ENCODE results near the gene CHST1.

Gene CHST1

DNA sequence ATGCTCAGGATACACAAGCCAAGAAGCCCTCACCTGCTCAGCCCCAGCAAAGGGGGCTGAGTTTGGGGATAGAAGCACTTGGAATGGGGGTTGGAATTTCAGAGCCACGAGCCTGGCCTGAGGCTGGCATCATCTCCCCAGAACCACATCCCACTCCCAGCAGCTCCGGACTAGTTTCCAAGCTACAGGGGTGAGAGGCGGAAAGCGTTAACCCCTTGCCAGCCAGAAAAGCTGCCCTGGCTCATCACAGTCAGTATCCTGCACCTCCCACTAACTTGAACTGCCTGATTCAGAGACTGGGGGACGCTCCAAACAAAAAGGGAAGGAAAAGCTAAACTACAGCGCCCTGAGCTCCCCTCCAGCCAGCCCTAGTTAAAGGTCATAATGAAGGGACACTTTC, 19.0 kb upstream of the CHST1 start:
- DNase-seq (ENCODE audit: low spot score in 2 of 2), result no peak
- ATAC-seq (replicated peaks; ENCODE audit: extremely low read depth, poor library complexity, severe bottlenecking), result no peak
- Mint-ChIP-seq H3K27ac (ENCODE audit: low read depth) (no peak overlapping the region), H3K4me3 (no peak overlapping the region), H3K4me1 (no peaks in the 10 kb centered on the region), H3K9me3 (no peaks in the 10 kb centered on the region), H3K36me3 (ENCODE audit: insufficient read depth) (no peaks in the 10 kb centered on the region), H3K27me3 (peaks cover 33% of the 10 kb centered on the region)

DNA sequence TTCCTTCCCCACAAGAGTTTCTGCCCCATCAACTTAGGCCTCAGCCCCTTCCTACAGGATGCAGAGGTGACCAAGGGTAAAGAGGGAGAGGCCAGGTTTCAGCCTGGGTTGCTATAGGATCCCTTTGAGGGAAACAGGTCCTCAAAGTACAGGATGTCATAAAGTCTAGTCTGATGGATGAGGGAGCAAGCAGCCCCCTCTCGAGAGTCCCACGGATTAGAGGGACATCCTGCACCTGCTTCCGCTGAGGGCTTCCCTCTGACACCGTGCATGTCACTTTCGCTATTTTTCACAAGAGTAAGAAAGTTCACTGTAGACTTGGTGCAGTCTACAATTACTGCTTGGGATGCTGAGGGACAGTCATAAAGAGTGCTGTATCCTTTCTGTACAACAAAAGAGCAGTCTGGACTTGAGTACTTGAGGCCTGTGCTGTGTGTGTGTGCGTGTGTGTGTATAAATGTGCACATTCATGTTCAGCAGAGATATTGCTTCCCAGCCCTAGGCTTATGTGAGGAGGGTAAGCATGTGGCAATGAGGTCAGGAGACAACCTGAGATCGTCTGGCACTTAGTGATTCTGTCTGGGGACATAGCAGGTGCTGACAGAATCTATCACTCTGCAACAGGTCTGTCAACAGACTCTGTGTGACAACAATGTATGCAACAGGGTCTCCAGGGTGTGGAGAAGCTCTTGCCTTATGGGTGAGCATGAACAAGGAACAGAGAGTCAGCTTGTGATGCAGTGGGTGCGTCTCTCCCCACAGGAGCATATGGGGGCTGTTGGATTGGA, 18.0 kb upstream of the CHST1 start:
- Mint-ChIP-seq H3K36me3 (ENCODE audit: insufficient read depth) (no peaks in the 10 kb centered on the region), H3K27me3 (peaks cover 33% of the 10 kb centered on the region), H3K4me3 (no peak overlapping the region), H3K9me3 (no peaks in the 10 kb centered on the region), H3K27ac (ENCODE audit: low read depth) (no peak overlapping the region), H3K4me1 (no peaks in the 10 kb centered on the region)
- DNase-seq (ENCODE audit: low spot score in 2 of 2), result no peak
- no peak for ATAC-seq (replicated peaks; ENCODE audit: extremely low read depth, poor library complexity, severe bottlenecking)

DNA sequence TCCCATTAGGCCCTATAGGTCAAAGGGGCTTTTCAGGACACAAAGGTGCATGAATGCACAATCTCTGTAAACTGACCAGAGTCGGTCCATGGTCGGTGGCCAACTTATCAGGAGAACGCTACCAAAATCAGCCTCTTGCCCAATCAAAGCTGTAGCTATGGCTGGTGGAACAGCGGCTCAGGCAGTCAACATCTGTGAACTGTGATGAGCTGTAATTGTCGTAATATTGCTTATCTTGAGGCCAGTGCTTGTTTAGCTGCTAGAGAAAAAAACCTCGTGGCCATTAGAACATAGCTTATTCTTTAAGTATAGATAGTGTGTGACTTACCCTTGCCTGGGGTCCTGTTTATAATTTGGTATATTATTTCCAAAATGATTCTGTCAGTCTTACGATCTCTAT, 14.4 kb upstream of the CHST1 start:
- DNase-seq (ENCODE audit: low spot score in 2 of 2) (no peak), ATAC-seq (replicated peaks; ENCODE audit: extremely low read depth, poor library complexity, severe bottlenecking) (no peak)
- H3K36me3 Mint-ChIP-seq (ENCODE audit: insufficient read depth), result no peaks in the 10 kb centered on the region
- no peaks in the 10 kb centered on the region for H3K9me3 Mint-ChIP-seq
- no peak overlapping the region for H3K27ac Mint-ChIP-seq (ENCODE audit: low read depth)
- H3K4me1 Mint-ChIP-seq, result no peaks in the 10 kb centered on the region
- no peak overlapping the region for H3K4me3 Mint-ChIP-seq
- H3K27me3 Mint-ChIP-seq, result peaks cover 12% of the 10 kb centered on the region

DNA sequence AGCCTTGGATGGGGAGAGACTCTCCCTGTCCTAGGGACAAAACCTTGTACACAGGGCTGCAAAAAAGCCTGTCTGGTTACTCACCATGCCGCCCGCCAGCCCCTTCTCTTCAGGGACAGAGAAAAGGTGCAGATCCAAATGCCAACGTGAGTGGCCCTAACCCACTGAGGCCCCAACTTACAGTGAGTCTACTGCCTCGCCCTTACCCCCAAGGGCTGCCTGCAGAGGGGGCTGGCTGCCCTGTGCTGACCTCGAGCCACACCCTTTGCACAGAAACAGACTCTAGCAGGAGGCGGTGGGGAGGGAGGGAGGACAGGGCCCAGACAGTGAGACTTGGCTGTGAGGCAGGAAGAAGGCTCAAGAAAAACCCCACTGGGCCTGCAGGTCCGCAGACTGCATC, 13.6 kb upstream of the CHST1 start:
- Mint-ChIP-seq H3K36me3 (ENCODE audit: insufficient read depth) (no peaks in the 10 kb centered on the region), H3K4me1 (no peaks in the 10 kb centered on the region), H3K27me3 (peaks cover 3% of the 10 kb centered on the region), H3K27ac (ENCODE audit: low read depth) (no peak overlapping the region), H3K9me3 (no peaks in the 10 kb centered on the region), H3K4me3 (no peak overlapping the region)
- no peak for ATAC-seq (replicated peaks; ENCODE audit: extremely low read depth, poor library complexity, severe bottlenecking)
- DNase-seq (ENCODE audit: low spot score in 2 of 2), result no peak

DNA sequence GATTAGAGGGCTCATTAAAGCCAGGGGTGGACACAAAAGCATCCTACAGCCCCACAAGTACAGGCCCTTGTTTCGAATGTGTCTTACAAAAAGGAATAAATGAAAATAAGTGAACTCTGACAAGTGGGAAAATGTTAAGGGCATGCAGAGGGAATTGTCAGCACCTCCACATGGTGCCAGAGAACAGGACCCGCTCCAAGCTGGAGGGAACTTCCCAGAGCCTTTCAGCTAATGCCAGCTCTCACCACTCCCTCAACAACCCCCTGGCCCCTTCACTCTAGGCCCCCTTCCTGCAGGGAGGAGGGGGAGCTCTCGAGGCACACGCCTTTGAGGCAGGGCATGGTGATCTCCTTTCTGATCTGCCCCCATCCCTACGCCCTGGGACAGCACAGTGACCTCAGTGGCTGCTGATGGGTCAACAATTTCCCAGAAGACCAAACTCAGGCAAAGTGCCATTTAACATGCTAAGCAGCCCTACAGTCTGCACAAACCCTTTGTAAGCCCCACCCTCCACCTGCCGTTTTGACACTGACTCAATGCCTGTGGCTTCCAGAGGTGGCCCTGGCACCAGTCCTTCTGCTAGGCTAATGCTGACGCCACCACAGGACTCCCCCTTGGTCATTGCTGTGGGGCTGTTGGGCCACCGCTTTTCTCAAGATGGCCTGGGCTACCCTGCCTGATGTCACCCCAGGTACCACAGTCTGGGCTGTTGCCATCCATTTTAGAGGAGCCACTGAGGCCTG, 12.5 kb upstream of the CHST1 start:
- ATAC-seq (replicated peaks; ENCODE audit: extremely low read depth, poor library complexity, severe bottlenecking), result no peak

DNA sequence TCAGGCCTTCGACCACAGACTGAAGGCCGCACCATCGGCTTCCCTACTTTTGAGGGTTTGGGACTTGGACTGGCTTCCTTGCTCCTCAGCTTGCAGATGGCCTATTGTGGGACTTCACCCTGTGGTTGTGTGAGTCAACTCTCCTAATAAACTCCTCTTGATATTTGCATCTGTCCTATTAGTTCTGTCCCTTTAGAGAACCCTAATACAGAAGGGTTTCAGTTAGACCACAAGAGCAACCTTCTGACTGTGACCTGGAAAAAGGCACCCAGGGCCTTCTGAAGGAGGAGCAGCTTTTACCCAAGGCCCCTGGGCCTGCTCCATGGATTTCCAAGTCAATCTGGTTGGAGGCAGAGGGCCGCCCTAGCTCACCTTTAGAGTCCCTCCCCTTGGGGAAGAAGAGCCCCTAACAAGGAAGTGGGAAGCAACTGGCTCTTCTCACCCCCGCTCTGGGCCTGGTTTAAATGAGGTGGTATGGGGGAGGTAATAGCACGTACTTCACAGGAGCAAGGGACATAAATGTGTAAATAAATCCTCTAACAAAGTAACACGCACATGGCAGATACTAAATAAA, 11.2 kb upstream of the CHST1 start:
- ATAC-seq (replicated peaks; ENCODE audit: extremely low read depth, poor library complexity, severe bottlenecking) (no peak), DNase-seq (ENCODE audit: low spot score in 2 of 2) (no peak)
- H3K27me3 Mint-ChIP-seq, result peaks cover 5% of the 10 kb centered on the region
- no peaks in the 10 kb centered on the region for H3K4me1 Mint-ChIP-seq
- H3K36me3 Mint-ChIP-seq (ENCODE audit: insufficient read depth), result no peaks in the 10 kb centered on the region
- H3K27ac Mint-ChIP-seq (ENCODE audit: low read depth), result no peak overlapping the region
- H3K9me3 Mint-ChIP-seq, result no peaks in the 10 kb centered on the region
- H3K4me3 Mint-ChIP-seq, result no peak overlapping the region

More for the DNA sequence above, 12.5 kb upstream of the CHST1 start:
- no peak overlapping the region for H3K4me3 Mint-ChIP-seq
- no peaks in the 10 kb centered on the region for H3K4me1 Mint-ChIP-seq
- H3K36me3 Mint-ChIP-seq (ENCODE audit: insufficient read depth), result no peaks in the 10 kb centered on the region
- no peaks in the 10 kb centered on the region for H3K27me3 Mint-ChIP-seq
- no peak for DNase-seq (ENCODE audit: low spot score in 2 of 2)
- no peak overlapping the region for H3K27ac Mint-ChIP-seq (ENCODE audit: low read depth)
- no peaks in the 10 kb centered on the region for H3K9me3 Mint-ChIP-seq

DNA sequence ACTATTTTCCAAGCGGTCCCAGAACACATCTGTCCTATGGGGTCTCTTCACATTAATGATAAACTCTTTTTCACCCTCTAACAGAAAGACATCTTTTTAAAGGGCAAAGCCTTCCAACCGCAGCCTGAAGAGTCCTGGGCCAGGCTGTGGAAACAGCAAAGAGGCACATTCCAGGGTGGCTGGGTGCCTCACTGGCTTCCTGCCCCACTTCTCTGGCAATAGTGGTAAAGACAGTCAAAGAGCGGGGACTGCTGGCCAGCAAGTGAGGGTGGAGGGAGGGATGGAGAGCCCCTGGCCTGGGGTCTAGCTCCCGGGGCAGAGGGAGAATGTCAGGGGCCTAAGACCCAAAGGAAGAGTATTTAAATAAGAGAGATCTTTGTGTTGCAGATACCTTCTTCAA, 10.2 kb upstream of the CHST1 start:
- no peak overlapping the region for H3K4me3 Mint-ChIP-seq
- no peak overlapping the region for H3K27ac Mint-ChIP-seq (ENCODE audit: low read depth)
- ATAC-seq (replicated peaks; ENCODE audit: extremely low read depth, poor library complexity, severe bottlenecking) (no peak), DNase-seq (ENCODE audit: low spot score in 2 of 2) (no peak)
- H3K36me3 Mint-ChIP-seq (ENCODE audit: insufficient read depth), result no peaks in the 10 kb centered on the region
- no peaks in the 10 kb centered on the region for H3K9me3 Mint-ChIP-seq
- H3K4me1 Mint-ChIP-seq, result no peaks in the 10 kb centered on the region
- H3K27me3 Mint-ChIP-seq, result peaks cover 14% of the 10 kb centered on the region

DNA sequence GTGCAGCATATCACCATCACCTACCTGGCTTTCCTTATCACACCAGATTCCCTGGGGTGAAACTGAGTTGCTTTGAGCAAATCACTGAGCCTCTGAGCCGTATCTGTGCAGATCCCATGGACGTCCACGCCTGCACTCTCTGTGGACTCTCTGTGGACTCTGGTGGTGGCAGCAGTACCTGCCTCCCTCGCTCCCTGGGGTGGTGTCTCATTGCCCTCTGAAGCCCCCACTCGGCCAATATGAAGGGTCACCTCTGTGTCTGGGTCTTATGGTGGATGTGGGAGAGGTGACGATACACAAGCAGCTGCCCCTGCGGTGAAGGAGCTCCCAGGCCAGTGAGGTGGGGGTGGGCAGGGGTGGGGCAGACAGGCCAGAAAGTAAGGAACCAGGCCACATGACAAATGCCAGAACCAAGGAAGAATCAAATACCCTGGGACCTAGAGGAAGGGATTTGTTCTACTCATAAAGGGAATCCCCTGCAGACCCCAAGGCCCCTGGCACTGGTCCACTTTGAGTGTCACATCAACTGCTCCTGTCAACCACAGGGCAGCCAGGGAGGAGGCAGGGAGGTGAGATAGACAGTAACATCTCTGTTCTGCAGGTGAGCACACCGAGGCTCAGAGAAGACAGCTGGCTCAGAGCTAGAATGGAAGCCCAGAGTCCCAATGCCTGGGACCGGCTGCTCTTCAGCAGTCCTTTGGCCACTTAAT, 9.2 kb upstream of the CHST1 start:
- H3K4me3 Mint-ChIP-seq, result no peak overlapping the region
- no peaks in the 10 kb centered on the region for H3K9me3 Mint-ChIP-seq
- H3K4me1 Mint-ChIP-seq, result no peaks in the 10 kb centered on the region
- no peak for ATAC-seq (replicated peaks; ENCODE audit: extremely low read depth, poor library complexity, severe bottlenecking)
- DNase-seq (ENCODE audit: low spot score in 2 of 2), result no peak
- peaks cover 24% of the 10 kb centered on the region for H3K27me3 Mint-ChIP-seq
- H3K27ac Mint-ChIP-seq (ENCODE audit: low read depth), result no peak overlapping the region
- no peaks in the 10 kb centered on the region for H3K36me3 Mint-ChIP-seq (ENCODE audit: insufficient read depth)

DNA sequence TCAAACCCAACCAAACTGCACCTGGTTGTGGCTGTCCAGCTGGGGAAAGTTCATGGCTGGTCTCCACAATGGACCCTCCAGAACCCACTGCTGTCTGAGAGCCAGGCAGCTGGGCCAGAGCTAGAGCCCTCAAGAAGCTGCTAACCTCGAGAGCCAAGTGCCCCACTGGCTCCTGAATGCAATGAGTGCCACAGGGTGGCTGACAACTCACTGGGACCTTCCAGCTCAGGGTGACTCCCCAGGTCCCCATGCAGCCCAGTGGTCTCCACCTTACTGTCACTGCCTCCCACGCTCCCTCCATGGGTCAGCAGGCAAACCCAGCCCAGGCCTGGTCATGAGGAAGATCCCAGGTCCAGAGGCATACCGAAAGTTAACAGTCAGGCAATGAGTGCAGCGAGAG, 8.0 kb upstream of the CHST1 start:
- Mint-ChIP-seq H3K4me1 (no peaks in the 10 kb centered on the region), H3K27me3 (peaks cover 36% of the 10 kb centered on the region), H3K9me3 (no peaks in the 10 kb centered on the region), H3K36me3 (ENCODE audit: insufficient read depth) (no peaks in the 10 kb centered on the region), H3K27ac (ENCODE audit: low read depth) (no peak overlapping the region), H3K4me3 (no peak overlapping the region)
- no peak for DNase-seq (ENCODE audit: low spot score in 2 of 2)
- no peak for ATAC-seq (replicated peaks; ENCODE audit: extremely low read depth, poor library complexity, severe bottlenecking)

DNA sequence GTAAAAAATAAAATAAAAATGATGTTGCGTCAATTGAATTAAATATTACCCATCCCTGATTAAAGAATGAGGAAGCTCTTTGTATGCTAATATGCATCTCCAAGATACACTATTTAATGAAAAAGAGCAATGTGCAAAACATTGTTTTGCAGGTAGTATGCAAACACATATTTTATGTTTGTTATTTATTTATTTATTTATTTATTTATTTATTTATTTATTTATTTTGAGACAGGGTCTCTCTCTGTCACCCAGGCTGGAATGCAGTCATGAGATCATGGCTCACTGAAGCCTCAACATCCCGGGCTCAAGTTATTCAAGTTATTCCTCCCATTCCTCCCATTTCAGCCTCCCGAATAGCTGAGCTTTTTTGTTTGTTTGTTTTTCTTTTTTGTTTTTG, 7.2 kb upstream of the CHST1 start:
- no peak for DNase-seq (ENCODE audit: low spot score in 2 of 2)
- Mint-ChIP-seq H3K4me3 (no peak overlapping the region), H3K27me3 (peaks cover 45% of the 10 kb centered on the region), H3K9me3 (no peaks in the 10 kb centered on the region), H3K36me3 (ENCODE audit: insufficient read depth) (no peaks in the 10 kb centered on the region), H3K4me1 (no peaks in the 10 kb centered on the region), H3K27ac (ENCODE audit: low read depth) (no peak overlapping the region)
- ATAC-seq (replicated peaks; ENCODE audit: extremely low read depth, poor library complexity, severe bottlenecking), result no peak

DNA sequence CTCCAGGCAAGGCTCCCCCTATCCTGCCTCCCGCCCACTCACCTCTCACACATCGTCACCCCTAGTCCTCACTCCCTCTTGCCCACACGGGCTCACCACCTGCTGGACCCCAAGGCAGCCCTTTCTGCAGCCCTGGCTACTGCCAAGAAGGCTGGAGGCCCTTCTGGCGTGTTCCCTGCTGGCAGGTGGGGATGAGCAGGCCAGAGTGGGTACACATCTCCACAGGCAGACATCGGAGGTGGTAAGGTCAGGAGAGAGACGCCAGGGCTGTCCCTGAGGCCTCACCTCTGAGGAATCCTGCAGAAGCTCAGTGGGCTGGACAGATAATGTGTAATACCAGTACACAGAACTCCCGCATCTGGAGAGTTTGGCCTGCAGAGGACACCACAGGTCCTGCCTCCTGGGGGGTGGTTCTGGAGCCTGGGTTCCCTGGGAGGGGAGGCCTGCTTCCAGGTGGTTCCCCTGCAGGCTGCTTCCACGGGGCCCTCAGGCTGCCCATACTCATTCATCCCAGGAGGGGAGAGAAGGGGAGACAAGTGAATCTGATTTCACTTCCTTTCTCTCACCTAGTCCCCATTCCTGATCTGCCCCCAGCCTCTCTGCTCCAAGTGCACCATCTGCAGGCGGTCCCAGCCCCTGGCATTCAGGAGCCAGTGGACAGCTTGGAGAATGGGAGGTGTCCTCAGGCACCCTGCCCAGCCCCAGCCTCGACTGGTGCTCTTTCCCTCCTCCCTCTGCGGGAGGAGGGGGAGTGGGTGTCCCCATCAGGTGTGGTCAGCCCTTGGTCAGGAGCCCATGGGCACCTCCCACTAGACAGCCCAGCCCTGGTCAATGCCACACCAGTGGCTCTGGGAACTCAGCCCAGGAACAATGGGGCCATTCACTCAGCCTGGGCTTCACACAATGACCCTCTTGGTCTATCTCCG, 6.1 kb upstream of the CHST1 start:
- no peaks in the 10 kb centered on the region for H3K4me1 Mint-ChIP-seq
- H3K9me3 Mint-ChIP-seq, result no peaks in the 10 kb centered on the region
- no peak overlapping the region for H3K27ac Mint-ChIP-seq (ENCODE audit: low read depth)
- no peak overlapping the region for H3K4me3 Mint-ChIP-seq
- peaks cover 56% of the 10 kb centered on the region for H3K27me3 Mint-ChIP-seq
- H3K36me3 Mint-ChIP-seq (ENCODE audit: insufficient read depth), result no peaks in the 10 kb centered on the region
- DNase-seq (ENCODE audit: low spot score in 2 of 2) (no peak), ATAC-seq (replicated peaks; ENCODE audit: extremely low read depth, poor library complexity, severe bottlenecking) (no peak)
